Parathyroid adenoma (tissue), 2 donors: ENCODE data around the gene ZDHHC16.

Experiments
- H2AFZ ChIP-seq: fragments of 300-600 bp; sonication (generic); one replicate; pipeline ENCODE4 v1.7.0; 2017; ENCODE audit warnings: antibody characterized with exemption, mild to moderate bottlenecking
- H3K27ac ChIP-seq: fragments of 300-600 bp; sonication (generic); one replicate; pipeline ENCODE4 v1.7.0; 2017
- H3K27me3 ChIP-seq: fragments of 300-600 bp; sonication (generic); one replicate; pipeline ENCODE4 v1.7.0; 2017; ENCODE audit warnings: low read length; ENCODE audit not compliant: control insufficient read depth, insufficient read depth
- H3K36me3 ChIP-seq: fragments of 300-600 bp; sonication (generic); one replicate; pipeline ENCODE4 v1.7.0; 2017; ENCODE audit warnings: low read length; ENCODE audit not compliant: control insufficient read depth, insufficient read depth
- H3K4me1 ChIP-seq: fragments of 300-600 bp; sonication (generic); one replicate; pipeline ENCODE4 v1.7.0; 2017; ENCODE audit warnings: control low read depth
- H3K4me2 ChIP-seq: fragments of 300-600 bp; sonication (generic); one replicate; pipeline ENCODE4 v1.7.0; 2017; ENCODE audit warnings: low read length
- H3K4me3 ChIP-seq: fragments of 300-600 bp; sonication (generic); one replicate; pipeline ENCODE4 v1.7.0; 2017; ENCODE audit warnings: low read depth, low read length
- H3K79me2 ChIP-seq: fragments of 300-600 bp; sonication (generic); one replicate; pipeline ENCODE4 v1.7.0; 2017; ENCODE audit warnings: control low read depth
- H3K9ac ChIP-seq: fragments of 300-600 bp; sonication (generic); one replicate; pipeline ENCODE4 v1.7.0; 2017; ENCODE audit warnings: mild to moderate bottlenecking
- H3K9me3 ChIP-seq: fragments of 300-600 bp; sonication (generic); one replicate; pipeline ENCODE4 v1.7.0; 2017; ENCODE audit warnings: low read length; ENCODE audit not compliant: control insufficient read depth
- TF ChIP-seq, protein P1 (sequence below): fragments of 300-600 bp; sonication (generic); IDR thresholded peaks from one replicate; pipeline ENCODE4 v1.7.0; 2017; ENCODE audit warnings: antibody characterized with exemption, mild to moderate bottlenecking
- donor health status: primary hyperparathyroidism.

Gene ZDHHC16

GRCh38 chr10:97445722-97446639 is at the start of gene ZDHHC16, which contains the start of gene EXOSC1:
ZDHHC16 (plus strand) TSS chr10:97446175; CDS start chr10:97451676, 5,501 bp downstream.
EXOSC1 (minus strand) TSS chr10:97446006; CDS start chr10:97445985, 21 bp downstream.
- peak within 1 kb of the TSS; percentile 77 for H3K4me2 ChIP-seq
- H3K27ac ChIP-seq: peak within 1 kb of the TSS; percentile 68
- H3K27me3 ChIP-seq: no peaks in the 10 kb centered on the region
- H3K4me3 ChIP-seq: peak within 1 kb of the TSS; percentile 75
- TF ChIP-seq, protein P1, sequence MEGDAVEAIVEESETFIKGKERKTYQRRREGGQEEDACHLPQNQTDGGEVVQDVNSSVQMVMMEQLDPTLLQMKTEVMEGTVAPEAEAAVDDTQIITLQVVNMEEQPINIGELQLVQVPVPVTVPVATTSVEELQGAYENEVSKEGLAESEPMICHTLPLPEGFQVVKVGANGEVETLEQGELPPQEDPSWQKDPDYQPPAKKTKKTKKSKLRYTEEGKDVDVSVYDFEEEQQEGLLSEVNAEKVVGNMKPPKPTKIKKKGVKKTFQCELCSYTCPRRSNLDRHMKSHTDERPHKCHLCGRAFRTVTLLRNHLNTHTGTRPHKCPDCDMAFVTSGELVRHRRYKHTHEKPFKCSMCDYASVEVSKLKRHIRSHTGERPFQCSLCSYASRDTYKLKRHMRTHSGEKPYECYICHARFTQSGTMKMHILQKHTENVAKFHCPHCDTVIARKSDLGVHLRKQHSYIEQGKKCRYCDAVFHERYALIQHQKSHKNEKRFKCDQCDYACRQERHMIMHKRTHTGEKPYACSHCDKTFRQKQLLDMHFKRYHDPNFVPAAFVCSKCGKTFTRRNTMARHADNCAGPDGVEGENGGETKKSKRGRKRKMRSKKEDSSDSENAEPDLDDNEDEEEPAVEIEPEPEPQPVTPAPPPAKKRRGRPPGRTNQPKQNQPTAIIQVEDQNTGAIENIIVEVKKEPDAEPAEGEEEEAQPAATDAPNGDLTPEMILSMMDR: no peak
- H3K9me3 ChIP-seq: no peaks in the 10 kb centered on the region
- peaks cover 33% of the 10 kb centered on the region for H3K79me2 ChIP-seq
- H3K9ac ChIP-seq: peak within 1 kb of the TSS; percentile 22
- peaks cover 4% of the 10 kb centered on the region for H3K4me1 ChIP-seq
- H2AFZ ChIP-seq: peak within 1 kb of the TSS; percentile 82
- H3K36me3 ChIP-seq: no peaks in the 10 kb centered on the region

DNA sequence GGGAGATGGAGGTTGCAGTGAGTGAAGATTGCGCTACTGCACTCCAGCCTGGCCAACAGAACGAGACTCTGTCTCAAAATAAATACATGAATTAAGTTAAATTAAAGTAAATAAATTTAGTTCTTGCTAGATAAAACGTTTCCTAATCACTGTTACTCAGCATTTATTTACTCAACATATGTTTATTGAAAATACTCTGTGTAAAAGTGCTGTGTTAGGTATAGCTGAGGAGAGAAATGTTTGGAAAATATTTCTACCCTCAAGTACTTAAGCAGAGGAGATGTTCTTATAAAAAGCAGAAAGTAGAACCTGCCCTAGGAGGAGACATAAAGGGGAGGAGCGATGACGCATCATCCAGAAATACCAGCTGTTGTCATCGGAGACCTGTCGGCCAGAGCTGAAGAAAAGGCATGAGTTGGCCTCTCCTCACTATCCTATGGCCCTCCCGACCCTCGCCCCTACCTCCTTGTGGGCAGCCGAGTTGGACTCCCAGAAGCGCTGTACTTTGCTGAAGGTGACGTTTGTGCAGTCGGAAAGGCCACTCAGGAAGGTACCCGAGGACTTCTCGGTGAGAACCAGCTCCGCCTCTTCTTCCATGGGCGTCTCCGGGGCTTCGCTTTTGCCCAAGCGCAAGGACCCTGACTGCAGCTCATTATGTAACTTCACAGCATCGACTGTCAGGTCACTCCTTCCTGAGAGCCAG is 46.0 kb upstream of the ZDHHC16 start:
- Histone ChIP-seq H3K79me2 (no peaks in the 10 kb centered on the region), H3K36me3 (no peaks in the 10 kb centered on the region), H3K4me2 (peak overlapping the region; percentile 69), H3K4me1 (peaks cover 5% of the 10 kb centered on the region), H3K9me3 (no peaks in the 10 kb centered on the region), H3K9ac (no peak overlapping the region), H3K27ac (peak overlapping the region; percentile 88), H2AFZ (peak overlapping the region; percentile 99), H3K27me3 (no peaks in the 10 kb centered on the region), H3K4me3 (peak overlapping the region; percentile 76)
- TF ChIP-seq, protein P1: no peak

DNA sequence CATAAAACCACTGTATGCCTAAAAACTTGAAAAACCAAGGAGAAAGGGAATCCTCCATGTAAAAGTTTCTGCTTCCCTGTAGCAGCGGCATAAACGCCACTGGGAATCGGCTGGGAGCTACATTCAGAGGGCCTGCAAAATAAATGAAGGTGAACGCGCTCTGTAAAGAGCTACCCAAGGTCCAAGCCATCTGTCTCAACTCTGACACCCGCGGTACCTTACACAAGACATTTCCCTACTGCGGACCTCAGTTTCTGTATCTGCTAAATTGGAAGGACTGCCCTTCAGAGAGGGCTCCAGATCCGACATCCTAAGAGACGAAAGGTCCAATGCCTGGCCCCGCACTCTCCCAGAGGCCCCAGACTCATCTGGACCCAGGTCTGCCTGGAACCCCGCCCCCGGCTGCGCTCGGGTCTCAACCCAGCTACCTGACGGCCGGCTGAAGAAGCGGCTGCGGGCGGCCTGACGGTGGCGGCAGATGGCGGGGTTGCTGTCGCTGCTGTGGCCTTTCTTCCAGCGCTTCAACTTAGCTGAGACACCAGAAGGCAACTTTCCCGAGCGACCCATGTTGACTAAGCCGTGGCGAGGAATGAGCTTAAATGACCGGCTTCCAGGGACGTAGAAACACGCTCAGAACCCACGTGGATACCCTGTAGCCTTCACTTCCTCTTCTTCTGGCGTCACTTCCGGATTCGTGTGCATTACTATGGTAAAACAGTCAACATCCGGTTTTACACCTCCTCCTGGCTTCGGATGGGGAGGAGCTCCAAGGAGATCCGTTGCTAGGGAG is 45.1 kb upstream of the ZDHHC16 start, which contains the start of gene RRP12:
RRP12 (minus strand) TSS at position 676 of the 790 bp plus-strand sequence; CDS start at position 567, 109 bp downstream.
- Histone ChIP-seq H3K36me3 (no peaks in the 10 kb centered on the region), H3K79me2 (no peaks in the 10 kb centered on the region), H3K9me3 (no peaks in the 10 kb centered on the region), H2AFZ (peak within 1 kb of the TSS; percentile 99), H3K4me3 (peak within 1 kb of the TSS; percentile 76), H3K9ac (no peak within 1 kb of the TSS), H3K4me2 (peak within 1 kb of the TSS; percentile 69), H3K27me3 (no peaks in the 10 kb centered on the region), H3K27ac (peak within 1 kb of the TSS; percentile 88), H3K4me1 (peaks cover 5% of the 10 kb centered on the region)
- TF ChIP-seq, protein P1: no peak

GRCh38 chr10:97401455-97401919 is 44.5 kb upstream of the ZDHHC16 start:
- no peaks in the 10 kb centered on the region for H3K36me3 ChIP-seq
- no peak overlapping the region for H3K9ac ChIP-seq
- peak overlapping the region; percentile 88 for H3K27ac ChIP-seq
- H3K4me2 ChIP-seq: peak overlapping the region; percentile 69
- no peaks in the 10 kb centered on the region for H3K9me3 ChIP-seq
- no peaks in the 10 kb centered on the region for H3K27me3 ChIP-seq
- peak overlapping the region; percentile 76 for H3K4me3 ChIP-seq
- peak overlapping the region; percentile 99 for H2AFZ ChIP-seq
- no peaks in the 10 kb centered on the region for H3K79me2 ChIP-seq
- TF ChIP-seq, protein P1: no peak
- H3K4me1 ChIP-seq: peaks cover 5% of the 10 kb centered on the region
